WTC11 (cell line): ENCODE measurements around the gene MRPS10. TPM values are rescaled to one million over a fixed set of nuclear protein-coding genes. Genes with fewer than 3 reads are reported as not detected.
"Not testable (repeated sequence)": the region's sequence is repeated elsewhere in the genome, so short reads cannot be mapped to it uniquely, and the experiment has no call there.

Experiments
- ATAC-seq: fragments of 200-7000 bp; cut with Tn5 transposase; 2 replicates; pipeline ENCODE4 v1.10.0; 2021; ENCODE audit warnings: mild to moderate bottlenecking, moderate library complexity
- CTCF ChIA-PET: fragments of 300-600 bp; sonication (Branson Sonifier 250); formaldehyde crosslinking; loops from one replicate; lab custom pipeline; 2021; ENCODE audit warnings: antibody characterized with exemption; lab: Charles Lee
- POLR2A ChIA-PET: fragments of 350-600 bp; sonication (Branson Sonifier 250); formaldehyde crosslinking; loops from one replicate; lab custom pipeline; 2021; ENCODE audit warnings: antibody characterized with exemption; lab: Charles Lee
- DNase-seq: peaks from one replicate; pipeline ENCODE4 v3.0.0; 2021; ENCODE audit warnings: low spot score
- H3K27ac Mint-ChIP-seq: 2 replicates; pipeline ENCODE4 v1.8.0; 2021; ENCODE audit warnings: mixed read lengths
- H3K27me3 Mint-ChIP-seq: 2 replicates; pipeline ENCODE4 v1.8.0; 2021; ENCODE audit warnings: low read depth, mild to moderate bottlenecking, moderate library complexity, mixed read lengths
- H3K36me3 Mint-ChIP-seq: 2 replicates; pipeline ENCODE4 v1.8.0; 2021; ENCODE audit warnings: mixed read lengths
- H3K4me1 Mint-ChIP-seq: 2 replicates; pipeline ENCODE4 v1.8.0; 2022; ENCODE audit warnings: mixed read lengths
- H3K4me3 Mint-ChIP-seq: 2 replicates; pipeline ENCODE4 v1.8.0; 2021; ENCODE audit warnings: mild to moderate bottlenecking, moderate library complexity, mixed read lengths
- H3K9me3 Mint-ChIP-seq: 2 replicates; pipeline ENCODE4 v1.8.0; 2021; ENCODE audit warnings: mixed read lengths
- CBFB ChIP-seq: sonication (generic); formaldehyde crosslinking; IDR thresholded peaks from 2 replicates; pipeline ENCODE4 v1.8.1; 2022; ENCODE audit warnings: mild to moderate bottlenecking, low read depth, missing genetic modification reagents
- ETV6 ChIP-seq: sonication (generic); formaldehyde crosslinking; IDR thresholded peaks from 2 replicates; pipeline ENCODE4 v1.8.1; 2022; ENCODE audit warnings: mild to moderate bottlenecking, missing genetic modification reagents
- GTF2I ChIP-seq: fragments of 250-450 bp; sonication (Bioruptor Pico); conservative IDR thresholded peaks from 2 replicates; pipeline ENCODE4 v1.4.0; 2021; ENCODE audit warnings: mild to moderate bottlenecking
- HMGA2 ChIP-seq: fragments of 250-450 bp; sonication (Bioruptor Pico); IDR thresholded peaks from 2 replicates; pipeline ENCODE4 v1.4.0; 2021; ENCODE audit warnings: mild to moderate bottlenecking, moderate library complexity
- IRF2 ChIP-seq: sonication (generic); formaldehyde crosslinking; IDR thresholded peaks from 2 replicates; pipeline ENCODE4 v1.8.0; 2022; ENCODE audit warnings: low read depth, missing genetic modification reagents, borderline replicate concordance
- MXD4 ChIP-seq: fragments of 250-450 bp; sonication (Bioruptor Pico); IDR thresholded peaks from 2 replicates; pipeline ENCODE4 v1.8.0; 2021; ENCODE audit warnings: mild to moderate bottlenecking, moderate library complexity, borderline replicate concordance
- MYBL2 ChIP-seq: sonication (generic); formaldehyde crosslinking; IDR thresholded peaks from 2 replicates; pipeline ENCODE4 v1.8.1; 2023; ENCODE audit warnings: mild to moderate bottlenecking, moderate library complexity, missing genetic modification reagents
- NFE2L1 ChIP-seq: sonication (generic); formaldehyde crosslinking; IDR thresholded peaks from 2 replicates; pipeline ENCODE4 v1.8.1; 2023; ENCODE audit warnings: missing genetic modification reagents
- NR3C1 ChIP-seq: sonication (generic); formaldehyde crosslinking; conservative IDR thresholded peaks from 2 replicates; pipeline ENCODE4 v1.8.1; 2023; ENCODE audit warnings: low read depth, mild to moderate bottlenecking, missing genetic modification reagents
- PRRX2 ChIP-seq: fragments of 250-450 bp; sonication (Bioruptor Pico); IDR thresholded peaks from 2 replicates; pipeline ENCODE4 v1.8.0; 2021; ENCODE audit warnings: mild to moderate bottlenecking
- RORB ChIP-seq: fragments of 250-450 bp; sonication (Bioruptor Pico); IDR thresholded peaks from 2 replicates; pipeline ENCODE4 v1.9.0; 2021; ENCODE audit warnings: mild to moderate bottlenecking
- TP53 ChIP-seq: sonication (generic); formaldehyde crosslinking; IDR thresholded peaks from 2 replicates; pipeline ENCODE4 v1.8.1; 2023; ENCODE audit warnings: mild to moderate bottlenecking, missing genetic modification reagents
- ZBTB21 ChIP-seq: sonication (generic); formaldehyde crosslinking; IDR thresholded peaks from 2 replicates; pipeline ENCODE4 v1.8.1; 2023; ENCODE audit warnings: mild to moderate bottlenecking, missing genetic modification reagents, borderline replicate concordance
- ZNF671 ChIP-seq: fragments of 250-450 bp; sonication (Bioruptor Pico); IDR thresholded peaks from 2 replicates; pipeline ENCODE4 v1.8.0; 2021; ENCODE audit warnings: mild to moderate bottlenecking
- total RNA-seq: library from RNA; stranded (reverse); gene quantifications from 3 replicates; pipeline ENCODE4 v1.2.3, GENCODE V29; 2021
- TF ChIP-seq, protein P1 (sequence below): sonication (generic); formaldehyde crosslinking; IDR thresholded peaks from 2 replicates; pipeline ENCODE4 v1.8.1; 2022; ENCODE audit warnings: missing genetic modification reagents, borderline replicate concordance
- TF ChIP-seq, protein P2 (sequence below): fragments of 200-600 bp; IDR thresholded peaks from 2 replicates; pipeline ENCODE4 v1.8.0; 2022; ENCODE audit warnings: antibody characterized with exemption
- TF ChIP-seq, protein P3 (sequence below): fragments of 250-450 bp; sonication (Bioruptor Pico); IDR thresholded peaks from 2 replicates; pipeline ENCODE4 v1.9.0; 2021; ENCODE audit warnings: mild to moderate bottlenecking
- TF ChIP-seq, protein P4 (sequence below): fragments of 250-450 bp; sonication (Bioruptor Pico); IDR thresholded peaks from 2 replicates; pipeline ENCODE4 v1.9.0; 2021; ENCODE audit warnings: mild to moderate bottlenecking

Gene MRPS10
- total RNA-seq, 1 experiment from 2014 or later, result 31.3 TPM

DNA sequence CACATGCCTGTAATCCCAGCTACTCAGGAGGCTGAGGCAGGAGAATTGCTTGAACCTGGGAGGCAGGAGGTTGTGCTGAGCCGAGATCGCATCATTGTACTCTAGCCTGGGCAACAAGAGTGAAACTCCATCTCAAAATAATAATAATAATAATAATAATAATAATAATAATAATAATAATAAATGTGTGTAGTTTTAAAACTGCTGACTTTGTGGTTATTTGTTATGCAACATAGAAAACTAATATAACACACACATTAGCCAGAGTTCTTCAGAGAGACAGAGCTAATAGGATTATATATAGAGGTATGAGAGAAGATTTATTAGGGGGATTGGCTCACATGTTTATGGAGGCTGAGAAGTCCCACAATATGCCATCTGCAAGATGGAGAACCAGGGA is 47.9 kb downstream of the MRPS10 start:
- H3K4me3 Mint-ChIP-seq, H3K36me3 Mint-ChIP-seq, DNase-seq, ATAC-seq, H3K27ac Mint-ChIP-seq, H3K9me3 Mint-ChIP-seq, POLR2A ChIA-PET: not testable (repeated sequence)
- TF ChIP-seq HMGA2 (CRISPR knock-in tag), result peak; percentile 65
- CTCF ChIA-PET, result interaction anchor here (1.1 to 3.7 kb wide), 3 partner anchors 46 to 76 kb away, joined by 4 to 22 read pairs (median 14); partner anchors contain the start of gene MRPS10
- peaks cover 11% of the 10 kb centered on the region for H3K27me3 Mint-ChIP-seq
- peaks cover 20% of the 10 kb centered on the region for H3K4me1 Mint-ChIP-seq

DNA sequence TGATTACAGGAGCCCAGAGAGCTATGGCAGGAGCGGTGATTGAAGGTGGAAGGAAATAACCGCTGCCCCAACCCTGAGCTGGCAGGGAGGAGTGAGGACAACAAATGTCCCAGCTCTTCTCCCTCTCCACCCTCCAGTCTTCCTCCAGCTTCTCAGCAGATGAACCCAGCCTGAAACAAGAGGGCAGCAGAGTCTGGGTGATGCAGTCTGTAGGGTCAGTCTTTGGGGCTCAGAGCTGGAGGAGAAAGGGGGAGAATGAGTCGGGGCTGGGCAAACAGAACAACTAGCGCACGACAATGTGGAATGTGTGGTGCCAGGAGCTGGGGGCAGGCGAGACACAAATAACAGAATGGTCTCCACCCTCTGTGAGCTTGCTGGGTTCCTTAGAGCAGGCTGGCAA is 49.0 kb downstream of the MRPS10 start:
- ATAC-seq, result no peak
- ChIA-PET CTCF (interaction anchor here (0.6 to 2.8 kb wide), 10 partner anchors 9 to 82 kb away, joined by 3 to 22 read pairs (median 4); partner anchors contain the start of gene MRPS10), POLR2A (interaction anchor here (0.5 kb wide), 2 partner anchors 50 to 361 kb away, joined by 4 read pairs; no protein-coding TSS in a partner anchor)
- Mint-ChIP-seq H3K4me3 (no peak overlapping the region), H3K27me3 (peaks cover 13% of the 10 kb centered on the region), H3K9me3 (peaks cover 4% of the 10 kb centered on the region), H3K36me3 (no peaks in the 10 kb centered on the region), H3K4me1 (peaks cover 28% of the 10 kb centered on the region), H3K27ac (no peak overlapping the region)
- DNase-seq, result no peak
- TF ChIP-seq MYBL2 (CRISPR knock-in tag) (no peak), RORB (no peak), NR3C1 (CRISPR knock-in tag) (no peak), GTF2I (CRISPR knock-in tag) (no peak), CBFB (CRISPR knock-in tag) (no peak), TP53 (CRISPR knock-in tag) (no peak), PRRX2 (CRISPR knock-in tag) (no peak), IRF2 (CRISPR knock-in tag) (no peak), NFE2L1 (no peak), MXD4 (no peak), ZBTB21 (no peak), ETV6 (no peak), ZNF671 (CRISPR knock-in tag) (no peak)
- TF ChIP-seq, protein P1, sequence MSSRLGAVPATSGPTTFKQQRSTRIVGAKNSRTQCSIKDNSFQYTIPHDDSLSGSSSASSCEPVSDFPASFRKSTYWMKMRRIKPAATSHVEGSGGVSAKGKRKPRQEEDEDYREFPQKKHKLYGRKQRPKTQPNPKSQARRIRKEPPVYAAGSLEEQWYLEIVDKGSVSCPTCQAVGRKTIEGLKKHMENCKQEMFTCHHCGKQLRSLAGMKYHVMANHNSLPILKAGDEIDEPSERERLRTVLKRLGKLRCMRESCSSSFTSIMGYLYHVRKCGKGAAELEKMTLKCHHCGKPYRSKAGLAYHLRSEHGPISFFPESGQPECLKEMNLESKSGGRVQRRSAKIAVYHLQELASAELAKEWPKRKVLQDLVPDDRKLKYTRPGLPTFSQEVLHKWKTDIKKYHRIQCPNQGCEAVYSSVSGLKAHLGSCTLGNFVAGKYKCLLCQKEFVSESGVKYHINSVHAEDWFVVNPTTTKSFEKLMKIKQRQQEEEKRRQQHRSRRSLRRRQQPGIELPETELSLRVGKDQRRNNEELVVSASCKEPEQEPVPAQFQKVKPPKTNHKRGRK (CRISPR knock-in tag), result no peak
- TF ChIP-seq, protein P2, sequence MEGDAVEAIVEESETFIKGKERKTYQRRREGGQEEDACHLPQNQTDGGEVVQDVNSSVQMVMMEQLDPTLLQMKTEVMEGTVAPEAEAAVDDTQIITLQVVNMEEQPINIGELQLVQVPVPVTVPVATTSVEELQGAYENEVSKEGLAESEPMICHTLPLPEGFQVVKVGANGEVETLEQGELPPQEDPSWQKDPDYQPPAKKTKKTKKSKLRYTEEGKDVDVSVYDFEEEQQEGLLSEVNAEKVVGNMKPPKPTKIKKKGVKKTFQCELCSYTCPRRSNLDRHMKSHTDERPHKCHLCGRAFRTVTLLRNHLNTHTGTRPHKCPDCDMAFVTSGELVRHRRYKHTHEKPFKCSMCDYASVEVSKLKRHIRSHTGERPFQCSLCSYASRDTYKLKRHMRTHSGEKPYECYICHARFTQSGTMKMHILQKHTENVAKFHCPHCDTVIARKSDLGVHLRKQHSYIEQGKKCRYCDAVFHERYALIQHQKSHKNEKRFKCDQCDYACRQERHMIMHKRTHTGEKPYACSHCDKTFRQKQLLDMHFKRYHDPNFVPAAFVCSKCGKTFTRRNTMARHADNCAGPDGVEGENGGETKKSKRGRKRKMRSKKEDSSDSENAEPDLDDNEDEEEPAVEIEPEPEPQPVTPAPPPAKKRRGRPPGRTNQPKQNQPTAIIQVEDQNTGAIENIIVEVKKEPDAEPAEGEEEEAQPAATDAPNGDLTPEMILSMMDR, result no peak
- TF ChIP-seq, protein P3, sequence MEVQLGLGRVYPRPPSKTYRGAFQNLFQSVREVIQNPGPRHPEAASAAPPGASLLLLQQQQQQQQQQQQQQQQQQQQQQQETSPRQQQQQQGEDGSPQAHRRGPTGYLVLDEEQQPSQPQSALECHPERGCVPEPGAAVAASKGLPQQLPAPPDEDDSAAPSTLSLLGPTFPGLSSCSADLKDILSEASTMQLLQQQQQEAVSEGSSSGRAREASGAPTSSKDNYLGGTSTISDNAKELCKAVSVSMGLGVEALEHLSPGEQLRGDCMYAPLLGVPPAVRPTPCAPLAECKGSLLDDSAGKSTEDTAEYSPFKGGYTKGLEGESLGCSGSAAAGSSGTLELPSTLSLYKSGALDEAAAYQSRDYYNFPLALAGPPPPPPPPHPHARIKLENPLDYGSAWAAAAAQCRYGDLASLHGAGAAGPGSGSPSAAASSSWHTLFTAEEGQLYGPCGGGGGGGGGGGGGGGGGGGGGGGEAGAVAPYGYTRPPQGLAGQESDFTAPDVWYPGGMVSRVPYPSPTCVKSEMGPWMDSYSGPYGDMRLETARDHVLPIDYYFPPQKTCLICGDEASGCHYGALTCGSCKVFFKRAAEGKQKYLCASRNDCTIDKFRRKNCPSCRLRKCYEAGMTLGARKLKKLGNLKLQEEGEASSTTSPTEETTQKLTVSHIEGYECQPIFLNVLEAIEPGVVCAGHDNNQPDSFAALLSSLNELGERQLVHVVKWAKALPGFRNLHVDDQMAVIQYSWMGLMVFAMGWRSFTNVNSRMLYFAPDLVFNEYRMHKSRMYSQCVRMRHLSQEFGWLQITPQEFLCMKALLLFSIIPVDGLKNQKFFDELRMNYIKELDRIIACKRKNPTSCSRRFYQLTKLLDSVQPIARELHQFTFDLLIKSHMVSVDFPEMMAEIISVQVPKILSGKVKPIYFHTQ, result no peak
- TF ChIP-seq, protein P4, sequence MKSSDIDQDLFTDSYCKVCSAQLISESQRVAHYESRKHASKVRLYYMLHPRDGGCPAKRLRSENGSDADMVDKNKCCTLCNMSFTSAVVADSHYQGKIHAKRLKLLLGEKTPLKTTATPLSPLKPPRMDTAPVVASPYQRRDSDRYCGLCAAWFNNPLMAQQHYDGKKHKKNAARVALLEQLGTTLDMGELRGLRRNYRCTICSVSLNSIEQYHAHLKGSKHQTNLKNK (CRISPR knock-in tag), result no peak
